Measurements from ENCODE around the gene SERPINE1. TPM values are rescaled to one million over a fixed set of nuclear protein-coding genes. Genes with fewer than 3 reads are reported as not detected.

The SERPINE1 gene
- total and polyA plus RNA-seq, 2 of the 8 experiments (the other 6 are each of a cell fraction or from before 2014, with no cell fraction given): 3.7 to 5.6 TPM

DNA sequence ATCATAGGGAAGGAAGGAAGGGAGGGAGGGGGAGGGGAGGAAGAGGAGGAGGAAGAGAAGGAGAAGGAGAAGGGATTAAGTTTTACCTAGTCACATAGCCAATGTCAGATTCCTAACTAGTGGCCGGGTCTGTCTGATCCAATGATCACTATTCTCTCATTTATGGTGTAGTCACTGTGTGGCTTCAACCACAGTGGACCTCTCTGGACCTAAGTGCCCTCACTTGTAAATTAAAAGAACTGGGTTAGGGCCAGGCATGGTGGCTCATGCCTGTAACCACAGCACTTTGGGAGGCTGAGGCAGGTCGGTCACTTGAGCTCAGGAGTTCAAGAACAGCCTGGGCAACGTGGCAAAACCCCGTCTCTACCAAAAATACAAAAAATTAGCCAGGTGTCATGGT, 6.6 kb upstream of the SERPINE1 start:
- Histone ChIP-seq H3K27ac (ENCODE audit: low read depth, low read length) (no peak overlapping the region), H2BK12ac (ENCODE audit: low read depth, low read length) (no peak overlapping the region), H3K18ac (ENCODE audit: extremely low read depth, low read length) (no peak overlapping the region), H3K9ac (replicated peaks in 1 of 4; ENCODE audit: extremely low read depth in 1 of 4, low read depth in 3 of 4, low read length in 3 of 4) (no peak overlapping the region), H4K8ac (ENCODE audit: extremely low read depth, insufficient read depth, low read length) (no peak overlapping the region), H3K79me2 (ENCODE audit: control insufficient read depth in 1 of 2, insufficient read depth in 2 of 2, low read length in 2 of 2) (no peaks in the 10 kb centered on the region), H3K14ac (ENCODE audit: insufficient read length) (no peak overlapping the region), H2AFZ (ENCODE audit: low read length) (no peak overlapping the region), H2AK5ac (ENCODE audit: low read depth, low read length) (no peak overlapping the region), H2BK5ac (ENCODE audit: low read depth, low read length) (no peak overlapping the region), H3K4me3 (ENCODE audit: extremely low read depth in 1 of 4, insufficient read depth in 2 of 4, low read depth in 3 of 4, low read length in 4 of 4) (no peak overlapping the region), H2BK20ac (ENCODE audit: low read length) (peak overlapping the region; percentile 90; the same call in 1 of the 2 replicates), H3K36me3 (ENCODE audit: control insufficient read depth in 2 of 4, insufficient read depth in 4 of 4, low read length in 3 of 4) (no peaks in the 10 kb centered on the region), H3K56ac (replicated peaks; ENCODE audit: insufficient read length, low read depth, low read length) (no peak overlapping the region), H3K27me3 (replicated peaks in 1 of 4; ENCODE audit: control insufficient read depth in 3 of 4, extremely low read depth in 1 of 4, insufficient read depth in 3 of 4, low read length in 3 of 4) (no peaks in the 10 kb centered on the region), H3K4ac (replicated peaks; ENCODE audit: insufficient read length, low read depth, low read length) (no peak overlapping the region), H3K23ac (ENCODE audit: insufficient read length) (no peak overlapping the region), H3K4me1 (replicated peaks in 1 of 4; ENCODE audit: control insufficient read depth in 3 of 4, insufficient read depth in 4 of 4, low read length in 3 of 4) (peaks cover 3 to 8% (median 6%) of the 10 kb centered on the region in 4 experiments; a peak in 6 of 7 replicates), H3K23me2 (ENCODE audit: low read depth, low read length) (no peaks in the 10 kb centered on the region), H2BK120ac (replicated peaks; ENCODE audit: low read depth, low read length) (no peak overlapping the region), H4K20me1 (replicated peaks in 1 of 2; ENCODE audit: control insufficient read depth in 1 of 2, insufficient read depth in 2 of 2, low read length in 2 of 2) (no peaks in the 10 kb centered on the region), H3K79me1 (ENCODE audit: low read depth, low read length) (no peaks in the 10 kb centered on the region), H4K91ac (replicated peaks; ENCODE audit: insufficient read length, low read length) (no peak overlapping the region), H3K4me2 (ENCODE audit: insufficient read depth in 1 of 2, low read depth in 2 of 2, low read length in 2 of 2) (no peak overlapping the region), H4K5ac (ENCODE audit: insufficient read length, low read depth, low read length) (no peak overlapping the region), H3K9me3 (ENCODE audit: insufficient read depth in 2 of 2, low read depth in 1 of 2, low read length in 1 of 2) (no peaks in the 10 kb centered on the region), H2BK15ac (ENCODE audit: low read length) (no peak overlapping the region)
- no peak for FAIRE-seq
- no peak for DNase-seq (ENCODE audit: low read depth in 1 of 2, low spot score in 2 of 2)
- ChIA-PET POLR2A (ENCODE audit: partially characterized antibody) (interaction anchor here (1.2 kb wide), 1 partner anchor 36 kb away, joined by 3 read pairs; the partner anchor contains the start of gene TRIM56), CTCF (ENCODE audit: partially characterized antibody) (interaction anchor here (1.0 to 1.9 kb wide), 4 partner anchors 16 to 35 kb away, joined by 3 to 5 read pairs (median 3); no protein-coding TSS in a partner anchor)
- WGBS, 2 experiments (ENCODE audit: extremely low coverage in 1 of 2, insufficient coverage in 1 of 2, insufficient read length in 1 of 2, insufficient replicate concordance in 2 of 2, low coverage in 1 of 2, low lambda C conversion rate in 2 of 2, missing lambda C conversion rate in 1 of 2): 92% methylated on average over 4 of the region's 4 CpGs; no CpG with 5 or more reads in 1 of the 2 experiments
- TF ChIP-seq JUND (IDR thresholded peaks at IDR 0.05; ENCODE audit: low read length) (no peak), CHD1 (IDR thresholded peaks at IDR 0.05; ENCODE audit: low read depth, low read length) (no peak), PHF8 (conservative IDR thresholded peaks at IDR 0.05; ENCODE audit: low read depth, low read length) (no peak), SAP30 (IDR thresholded peaks at IDR 0.05; ENCODE audit: insufficient read depth, insufficient replicate concordance, low read length) (no peak), CREB1 (IDR thresholded peaks at IDR 0.05) (no peak), MAFK (IDR thresholded peaks at IDR 0.05; ENCODE audit: low read depth, low read length) (no peak), SIX5 (IDR thresholded peaks at IDR 0.05; ENCODE audit: low read depth, low read length) (no peak), HDAC2 (IDR thresholded peaks at IDR 0.05; ENCODE audit: borderline replicate concordance in 1 of 2, low read depth in 2 of 2, low read length in 2 of 2) (no peak), GTF2F1 (IDR thresholded peaks at IDR 0.05; ENCODE audit: borderline replicate concordance, low read depth, low read length) (no peak), CTBP2 (IDR thresholded peaks at IDR 0.05; ENCODE audit: borderline replicate concordance, insufficient read depth, insufficient read length, low read length) (no peak)
- TF ChIP-seq, protein P1, sequence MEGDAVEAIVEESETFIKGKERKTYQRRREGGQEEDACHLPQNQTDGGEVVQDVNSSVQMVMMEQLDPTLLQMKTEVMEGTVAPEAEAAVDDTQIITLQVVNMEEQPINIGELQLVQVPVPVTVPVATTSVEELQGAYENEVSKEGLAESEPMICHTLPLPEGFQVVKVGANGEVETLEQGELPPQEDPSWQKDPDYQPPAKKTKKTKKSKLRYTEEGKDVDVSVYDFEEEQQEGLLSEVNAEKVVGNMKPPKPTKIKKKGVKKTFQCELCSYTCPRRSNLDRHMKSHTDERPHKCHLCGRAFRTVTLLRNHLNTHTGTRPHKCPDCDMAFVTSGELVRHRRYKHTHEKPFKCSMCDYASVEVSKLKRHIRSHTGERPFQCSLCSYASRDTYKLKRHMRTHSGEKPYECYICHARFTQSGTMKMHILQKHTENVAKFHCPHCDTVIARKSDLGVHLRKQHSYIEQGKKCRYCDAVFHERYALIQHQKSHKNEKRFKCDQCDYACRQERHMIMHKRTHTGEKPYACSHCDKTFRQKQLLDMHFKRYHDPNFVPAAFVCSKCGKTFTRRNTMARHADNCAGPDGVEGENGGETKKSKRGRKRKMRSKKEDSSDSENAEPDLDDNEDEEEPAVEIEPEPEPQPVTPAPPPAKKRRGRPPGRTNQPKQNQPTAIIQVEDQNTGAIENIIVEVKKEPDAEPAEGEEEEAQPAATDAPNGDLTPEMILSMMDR (IDR thresholded peaks at IDR 0.05; ENCODE audit: control extremely low read depth in 1 of 3, insufficient read depth in 1 of 3, low read depth in 1 of 3, low read length in 3 of 3): no peak

All from H1 (cell line).